Jurkat, Clone E6-1 (cell line): Measurements from ENCODE around the gene CUBN.

ENCODE experiments used
- DNase-seq: peaks from one replicate; pipeline ENCODE4 v3.0.0-alpha.2; 2011; ENCODE audit warnings: low read depth, low spot score
- H3K4me3 ChIP-seq: 2 replicates; pipeline ENCODE4 v1.5.1; 2011; ENCODE audit warnings: mild to moderate bottlenecking, low read length, control low read depth, moderate library complexity

The CUBN gene

GRCh38 chr10:17004801-17005380 is 124.7 kb downstream of the CUBN start:
- H3K4me3 ChIP-seq = no peak overlapping the region
- DNase-seq = no peak

- DNase-seq = no peak
- no peak overlapping the region for H3K4me3 ChIP-seq
Observed at GRCh38 chr10:17003651-17004286, 125.8 kb downstream of the CUBN start.

- H3K4me3 ChIP-seq = no peak overlapping the region
- peak; percentile 93 for DNase-seq
Observed at GRCh38 chr10:17003151-17003550, 126.5 kb downstream of the CUBN start.

- H3K4me3 ChIP-seq = no peak overlapping the region
- DNase-seq = peak; percentile 60
Observed at GRCh38 chr10:17001961-17002749, 127.5 kb downstream of the CUBN start.

- DNase-seq = no peak
- no peak overlapping the region for H3K4me3 ChIP-seq
Observed at GRCh38 chr10:17001297-17001744, 128.3 kb downstream of the CUBN start.

GRCh38 chr10:16999665-17000451 is 129.8 kb downstream of the CUBN start:
- no peak for DNase-seq
- H3K4me3 ChIP-seq = no peak overlapping the region

- DNase-seq = no peak
- H3K4me3 ChIP-seq = peak overlapping the region; percentile 21; the same call in 1 of the 2 replicates
Observed at GRCh38 chr10:16996530-16996964, 133.1 kb downstream of the CUBN start.

- DNase-seq = peak; percentile 88
- peak overlapping the region; percentile 21 for H3K4me3 ChIP-seq
Observed at GRCh38 chr10:16995867-16996529, 133.6 kb downstream of the CUBN start.

- no peak overlapping the region for H3K4me3 ChIP-seq
- DNase-seq = no peak
Observed at GRCh38 chr10:16993186-16993585, 136.4 kb downstream of the CUBN start.

GRCh38 chr10:16992611-16993119 is 136.9 kb downstream of the CUBN start:
- no peak for DNase-seq
- H3K4me3 ChIP-seq = no peak overlapping the region

- no peak for DNase-seq
- H3K4me3 ChIP-seq = no peak overlapping the region
Observed at GRCh38 chr10:16991011-16991410, 138.6 kb downstream of the CUBN start.

- H3K4me3 ChIP-seq = no peak overlapping the region
- DNase-seq = no peak
Observed at GRCh38 chr10:16989826-16990293, 139.8 kb downstream of the CUBN start.

GRCh38 chr10:16988900-16989299 is 140.7 kb downstream of the CUBN start:
- no peak for DNase-seq
- H3K4me3 ChIP-seq = no peak overlapping the region

GRCh38 chr10:16987976-16988610 is 141.5 kb downstream of the CUBN start:
- no peak for DNase-seq
- no peak overlapping the region for H3K4me3 ChIP-seq

- no peak overlapping the region for H3K4me3 ChIP-seq
- no peak for DNase-seq
Observed at GRCh38 chr10:16987206-16987621, 142.4 kb downstream of the CUBN start.

- DNase-seq = no peak
- H3K4me3 ChIP-seq = no peak overlapping the region
Observed at GRCh38 chr10:16986406-16987205, 143.0 kb downstream of the CUBN start.

GRCh38 chr10:16986082-16986405 is 143.6 kb downstream of the CUBN start:
- DNase-seq = no peak
- H3K4me3 ChIP-seq = no peak overlapping the region

- no peak for DNase-seq
- no peak overlapping the region for H3K4me3 ChIP-seq
Observed at GRCh38 chr10:16984242-16984641, 145.4 kb downstream of the CUBN start.
